PC-3 (cell line): ENCODE data around the gene CCDC167.

Source experiments
- CTCF ChIP-seq: fragments of 300-600 bp; sonication (generic); conservative IDR thresholded peaks from 2 replicates; pipeline ENCODE4 v1.5.1; 2017; ENCODE audit warnings: antibody characterized with exemption, low read depth, mild to moderate bottlenecking, low read length
- EZH2phosphoT487 ChIP-seq: fragments of 300-600 bp; sonication (generic); IDR thresholded peaks from 2 replicates; pipeline ENCODE4 v1.6.1; 2018; ENCODE audit warnings: mild to moderate bottlenecking, antibody characterized with exemption, low read length, borderline replicate concordance

- no peak for TF ChIP-seq CTCF
- TF ChIP-seq EZH2phosphoT487, result no peak
These were observed 57.1 kb downstream of the CCDC167 start for GRCh38 chr6:37442416-37443215.
